ENCODE data around the gene OSBPL1A. TPM values are rescaled to one million over a fixed set of nuclear protein-coding genes. Genes with fewer than 3 reads are reported as not detected.

Gene OSBPL1A
- total RNA-seq, 1 donor from 2014 or later, result 50.6 TPM

DNA sequence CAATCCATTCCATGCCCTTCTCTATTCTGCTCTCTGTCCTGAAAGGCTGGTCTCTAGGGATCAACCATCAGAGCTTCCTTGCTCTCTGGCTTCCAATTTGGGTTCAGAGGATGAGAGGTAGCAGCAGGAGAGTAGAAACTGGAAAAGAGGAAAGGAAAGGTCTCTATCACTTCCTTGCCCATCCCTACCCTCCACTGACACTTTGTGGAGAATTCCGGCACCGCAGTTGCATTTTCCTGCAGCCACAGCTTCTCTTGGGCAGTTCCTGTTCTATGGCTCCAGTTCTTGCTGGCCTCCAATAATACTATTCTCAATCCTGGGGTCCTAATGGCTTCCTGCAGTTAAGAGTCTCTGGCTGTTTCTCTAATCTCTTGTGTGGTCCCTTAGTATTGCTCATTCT, 15.5 kb upstream of the OSBPL1A start:
- Histone ChIP-seq H3K4me3 (no peak overlapping the region), H3K36me3 (no peaks in the 10 kb centered on the region), H3K27me3 (ENCODE audit: low read depth) (peaks cover 6% of the 10 kb centered on the region), H3K27ac (no peak overlapping the region), H3K9me3 (no peaks in the 10 kb centered on the region), H3K4me1 (no peaks in the 10 kb centered on the region)
- intact Hi-C loops (cut with DNase I), result no loop called here
- ATAC-seq (no peak), DNase-seq (no peak)
- TF ChIP-seq, protein P1, sequence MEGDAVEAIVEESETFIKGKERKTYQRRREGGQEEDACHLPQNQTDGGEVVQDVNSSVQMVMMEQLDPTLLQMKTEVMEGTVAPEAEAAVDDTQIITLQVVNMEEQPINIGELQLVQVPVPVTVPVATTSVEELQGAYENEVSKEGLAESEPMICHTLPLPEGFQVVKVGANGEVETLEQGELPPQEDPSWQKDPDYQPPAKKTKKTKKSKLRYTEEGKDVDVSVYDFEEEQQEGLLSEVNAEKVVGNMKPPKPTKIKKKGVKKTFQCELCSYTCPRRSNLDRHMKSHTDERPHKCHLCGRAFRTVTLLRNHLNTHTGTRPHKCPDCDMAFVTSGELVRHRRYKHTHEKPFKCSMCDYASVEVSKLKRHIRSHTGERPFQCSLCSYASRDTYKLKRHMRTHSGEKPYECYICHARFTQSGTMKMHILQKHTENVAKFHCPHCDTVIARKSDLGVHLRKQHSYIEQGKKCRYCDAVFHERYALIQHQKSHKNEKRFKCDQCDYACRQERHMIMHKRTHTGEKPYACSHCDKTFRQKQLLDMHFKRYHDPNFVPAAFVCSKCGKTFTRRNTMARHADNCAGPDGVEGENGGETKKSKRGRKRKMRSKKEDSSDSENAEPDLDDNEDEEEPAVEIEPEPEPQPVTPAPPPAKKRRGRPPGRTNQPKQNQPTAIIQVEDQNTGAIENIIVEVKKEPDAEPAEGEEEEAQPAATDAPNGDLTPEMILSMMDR (IDR thresholded peaks at IDR 0.05), result peak; percentile 11

DNA sequence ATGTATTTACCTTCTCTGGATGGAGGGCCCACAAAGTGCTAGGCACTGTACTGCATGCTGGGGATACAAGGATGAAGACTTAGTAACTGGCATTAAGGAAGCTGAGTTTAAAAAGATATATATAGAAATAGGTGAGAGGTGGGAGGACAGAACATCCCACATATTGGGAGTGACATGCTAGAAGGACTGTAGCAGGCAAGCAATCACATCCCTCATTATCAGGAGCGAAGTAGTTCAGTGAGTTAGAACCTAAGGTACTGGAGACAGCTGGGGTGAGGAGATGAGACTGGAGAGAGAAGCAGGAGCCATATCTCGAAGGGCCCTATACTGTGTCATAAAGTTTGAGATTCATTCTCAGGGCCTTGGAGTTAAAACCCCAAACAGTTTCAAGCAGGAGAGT, 10.9 kb upstream of the OSBPL1A start:
- no peaks in the 10 kb centered on the region for H3K4me1 ChIP-seq
- H3K4me3 ChIP-seq, result no peak overlapping the region
- H3K27me3 ChIP-seq (ENCODE audit: low read depth), result peaks cover 7% of the 10 kb centered on the region
- H3K27ac ChIP-seq, result no peak overlapping the region
- no peaks in the 10 kb centered on the region for H3K36me3 ChIP-seq
- TF ChIP-seq, protein P1 (IDR thresholded peaks at IDR 0.05), result no peak
- ATAC-seq (no peak), DNase-seq (no peak)
- intact Hi-C loops (cut with DNase I), result no loop called here
- H3K9me3 ChIP-seq, result no peaks in the 10 kb centered on the region

DNA sequence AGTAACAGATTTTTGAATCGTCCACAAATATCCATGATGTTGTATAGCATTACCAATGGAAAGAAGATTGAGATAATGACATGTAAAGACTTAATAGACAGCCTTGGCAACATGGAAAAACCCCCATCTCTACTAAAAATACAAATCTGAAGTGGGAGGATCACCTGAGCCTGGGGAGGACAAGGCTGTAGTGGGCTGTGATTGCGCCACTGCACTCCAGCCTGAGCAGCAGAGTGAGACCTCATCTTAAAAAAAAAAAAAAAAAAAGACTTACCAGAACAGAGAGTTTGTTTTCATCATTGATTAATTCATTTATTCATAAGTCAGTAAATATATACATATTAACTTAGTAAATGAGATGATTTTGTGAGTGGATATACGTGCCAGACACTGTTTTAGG, 7.0 kb upstream of the OSBPL1A start:
- intact Hi-C loops (cut with DNase I), result no loop called here
- Histone ChIP-seq H3K27me3 (ENCODE audit: low read depth) (peaks cover 7% of the 10 kb centered on the region), H3K9me3 (no peaks in the 10 kb centered on the region), H3K4me1 (no peaks in the 10 kb centered on the region), H3K36me3 (no peaks in the 10 kb centered on the region), H3K4me3 (no peak overlapping the region), H3K27ac (no peak overlapping the region)
- ATAC-seq (no peak), DNase-seq (no peak)
- TF ChIP-seq, protein P1 (IDR thresholded peaks at IDR 0.05), result no peak

DNA sequence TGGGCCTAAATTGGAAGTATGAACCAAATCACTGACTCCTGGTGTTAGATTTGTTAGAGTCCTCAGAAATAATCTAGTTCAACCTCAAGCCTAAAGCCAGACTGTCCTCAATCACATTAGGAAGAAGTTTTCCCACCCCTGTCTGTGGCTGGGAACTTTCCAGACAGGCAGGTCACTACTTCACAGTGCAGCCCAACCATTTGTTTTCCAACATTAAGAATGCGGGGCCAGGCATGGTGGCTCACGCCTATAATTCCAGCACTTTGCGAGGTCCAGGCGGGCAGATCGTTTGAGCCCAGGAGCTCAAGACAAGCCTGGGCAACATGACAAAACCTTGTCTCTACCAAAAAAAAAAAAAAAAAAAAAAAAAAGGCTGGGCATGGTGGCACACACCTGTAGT, 5.5 kb upstream of the OSBPL1A start:
- H3K27me3 ChIP-seq (ENCODE audit: low read depth), result peaks cover 7% of the 10 kb centered on the region
- intact Hi-C loops (cut with DNase I), result no loop called here
- H3K9me3 ChIP-seq, result no peaks in the 10 kb centered on the region
- ATAC-seq (no peak), DNase-seq (no peak)
- H3K36me3 ChIP-seq, result no peaks in the 10 kb centered on the region
- H3K4me1 ChIP-seq, result peaks cover 4% of the 10 kb centered on the region
- no peak overlapping the region for H3K27ac ChIP-seq
- H3K4me3 ChIP-seq, result no peak overlapping the region
- TF ChIP-seq, protein P1 (IDR thresholded peaks at IDR 0.05), result no peak

DNA sequence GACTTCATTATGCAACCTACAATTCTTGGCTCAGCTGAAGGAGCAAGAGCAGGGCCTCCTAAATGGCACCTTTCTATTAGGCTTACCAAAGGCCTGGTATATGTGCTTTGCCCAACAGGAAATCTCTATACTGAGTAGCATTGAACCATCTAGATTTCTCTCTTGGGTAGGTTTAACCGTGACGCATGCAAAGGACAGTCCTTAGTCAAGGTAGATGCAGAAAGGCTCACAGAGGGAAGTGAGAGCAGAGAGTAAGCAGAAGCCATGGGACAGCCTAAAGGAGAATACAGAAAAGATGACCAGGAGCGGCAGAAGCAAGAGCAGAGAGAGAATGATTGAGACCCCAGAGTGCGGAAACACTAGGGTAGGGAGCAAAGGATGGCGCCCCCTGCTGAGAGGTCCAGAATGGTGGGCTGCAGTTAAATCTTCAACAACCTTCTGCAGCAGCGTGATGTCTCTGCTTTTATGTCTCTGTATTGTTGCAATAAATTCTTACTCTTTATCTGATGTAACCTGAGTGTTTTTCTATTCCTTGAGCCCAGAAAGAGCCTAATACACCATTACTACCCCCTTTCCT, 4.7 kb upstream of the OSBPL1A start:
- Histone ChIP-seq H3K4me1 (peaks cover 5% of the 10 kb centered on the region), H3K4me3 (no peak overlapping the region), H3K27me3 (ENCODE audit: low read depth) (peaks cover 2% of the 10 kb centered on the region), H3K27ac (no peak overlapping the region), H3K9me3 (no peaks in the 10 kb centered on the region), H3K36me3 (no peaks in the 10 kb centered on the region)
- ATAC-seq (no peak), DNase-seq (no peak)
- intact Hi-C loops (cut with DNase I), result no loop called here
- TF ChIP-seq, protein P1 (IDR thresholded peaks at IDR 0.05), result peak; percentile 24
